Superior temporal gyrus (tissue), 1 donor: ENCODE measurements around the gene DIDO1.
A peak's percentile ranks its signal among the peaks of the same experiment; 100 is the strongest.

Experiments
- DNase-seq: peaks from one replicate; pipeline ENCODE4 v3.0.0-alpha.2; 2016; ENCODE audit errors: extremely low spot score

DIDO1 gene

GRCh38 chr20:62926229-62927127 lies at the start of gene DIDO1:
DIDO1 (minus strand) TSS chr20:62926505.
- DNase-seq: peak; percentile 90

- no peak for DNase-seq
Observed at GRCh38 chr20:62975251-62975760, 49.0 kb upstream of the DIDO1 start.

GRCh38 chr20:62972845-62973745 lies 46.8 kb upstream of the DIDO1 start:
- DNase-seq: no peak

GRCh38 chr20:62971950-62972844 lies 45.9 kb upstream of the DIDO1 start:
- DNase-seq: peak; percentile 80

GRCh38 chr20:62971211-62971949 lies 45.1 kb upstream of the DIDO1 start:
- no peak for DNase-seq

- DNase-seq: no peak
Observed at GRCh38 chr20:62970307-62971210, 44.3 kb upstream of the DIDO1 start.

- DNase-seq: no peak
Observed at GRCh38 chr20:62969939-62970306, 43.6 kb upstream of the DIDO1 start.

GRCh38 chr20:62969179-62969760 lies 43.0 kb upstream of the DIDO1 start:
- DNase-seq: no peak

- no peak for DNase-seq
Observed at GRCh38 chr20:62968378-62969178, 42.3 kb upstream of the DIDO1 start.

- no peak for DNase-seq
Observed at GRCh38 chr20:62967628-62968351, 41.5 kb upstream of the DIDO1 start.

GRCh38 chr20:62967149-62967501 lies 40.8 kb upstream of the DIDO1 start:
- no peak for DNase-seq

GRCh38 chr20:62966212-62967148 lies 40.2 kb upstream of the DIDO1 start:
- DNase-seq: no peak

- no peak for DNase-seq
Observed at GRCh38 chr20:62965363-62965771, 39.1 kb upstream of the DIDO1 start.

GRCh38 chr20:62964700-62965099 lies 38.4 kb upstream of the DIDO1 start:
- DNase-seq: peak; percentile 24

GRCh38 chr20:62963614-62964397 lies 37.5 kb upstream of the DIDO1 start:
- DNase-seq: no peak
